Breast epithelium (tissue), 3 donors: ENCODE measurements around the gene OR5B12.
"Not testable (repeated sequence)": the region's sequence is repeated elsewhere in the genome, so short reads cannot be mapped to it uniquely, and the experiment has no call there.

Experiments
- POLR2A ChIP-seq: fragments of 450-650 bp; IDR thresholded peaks from one replicate; pipeline ENCODE4 v1.6.1; 2016; ENCODE audit warnings: antibody characterized with exemption, mild to moderate bottlenecking, moderate library complexity
- POLR2AphosphoS5 ChIP-seq, 3 donors: sonication (generic); formaldehyde crosslinking; IDR thresholded peaks; one replicate each; pipeline ENCODE4 v1.6.1; 2017; ENCODE audit warnings: antibody characterized with exemption in 3 of 3
- TF ChIP-seq, protein P1 (sequence below), 3 donors: fragments of 450-650 bp; IDR thresholded peaks; one replicate each; pipeline ENCODE4 v1.5.1; 2016 to 2017; ENCODE audit warnings: antibody characterized with exemption in 3 of 3, mild to moderate bottlenecking in 3 of 3, moderate library complexity in 3 of 3

DNA sequence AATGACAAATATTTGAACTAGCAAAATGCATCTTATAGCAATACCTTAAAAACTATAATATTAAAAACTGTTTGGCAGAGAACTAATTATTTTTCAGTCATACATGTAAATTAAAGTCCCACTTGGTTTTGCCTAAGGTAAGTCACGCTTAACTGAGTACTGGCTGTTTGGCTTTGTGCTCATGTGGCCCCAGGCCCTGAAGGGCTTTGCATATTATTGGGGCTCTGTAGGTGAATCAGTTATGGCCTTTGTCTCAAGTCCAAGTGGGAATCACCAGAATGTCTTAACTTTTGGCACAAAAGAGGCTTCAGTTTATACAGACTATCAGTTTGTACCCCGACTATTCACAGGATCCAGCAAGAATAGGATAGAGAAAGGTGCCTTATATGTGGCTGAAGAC is 42.4 kb downstream of the OR5B12 start:
- TF ChIP-seq, protein P1, sequence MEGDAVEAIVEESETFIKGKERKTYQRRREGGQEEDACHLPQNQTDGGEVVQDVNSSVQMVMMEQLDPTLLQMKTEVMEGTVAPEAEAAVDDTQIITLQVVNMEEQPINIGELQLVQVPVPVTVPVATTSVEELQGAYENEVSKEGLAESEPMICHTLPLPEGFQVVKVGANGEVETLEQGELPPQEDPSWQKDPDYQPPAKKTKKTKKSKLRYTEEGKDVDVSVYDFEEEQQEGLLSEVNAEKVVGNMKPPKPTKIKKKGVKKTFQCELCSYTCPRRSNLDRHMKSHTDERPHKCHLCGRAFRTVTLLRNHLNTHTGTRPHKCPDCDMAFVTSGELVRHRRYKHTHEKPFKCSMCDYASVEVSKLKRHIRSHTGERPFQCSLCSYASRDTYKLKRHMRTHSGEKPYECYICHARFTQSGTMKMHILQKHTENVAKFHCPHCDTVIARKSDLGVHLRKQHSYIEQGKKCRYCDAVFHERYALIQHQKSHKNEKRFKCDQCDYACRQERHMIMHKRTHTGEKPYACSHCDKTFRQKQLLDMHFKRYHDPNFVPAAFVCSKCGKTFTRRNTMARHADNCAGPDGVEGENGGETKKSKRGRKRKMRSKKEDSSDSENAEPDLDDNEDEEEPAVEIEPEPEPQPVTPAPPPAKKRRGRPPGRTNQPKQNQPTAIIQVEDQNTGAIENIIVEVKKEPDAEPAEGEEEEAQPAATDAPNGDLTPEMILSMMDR (IDR thresholded peaks at IDR 0.05), result not testable (repeated sequence)
- not testable (repeated sequence) for TF ChIP-seq POLR2AphosphoS5 (IDR thresholded peaks at IDR 0.05); POLR2A
